HCT116 (cell line): ENCODE data around the gene ARHGEF11. TPM values are rescaled to one million over a fixed set of nuclear protein-coding genes. Genes with fewer than 3 reads are reported as not detected.
"Not testable (repeated sequence)": the region's sequence is repeated elsewhere in the genome, so short reads cannot be mapped to it uniquely, and the experiment has no call there.

Source experiments
- ATAC-seq: fragments of 200-7000 bp; cut with Tn5 transposase; 2 replicates; pipeline ENCODE4 v1.9.1; 2020; ENCODE audit warnings: mild to moderate bottlenecking, moderate library complexity
- BruUV-seq: library from RNA; stranded (reverse); fragments of 400-500 nt; replicated peaks from 2 replicates; lab custom pipeline; 2021; lab: Mats Ljungman, UMichigan
- CTCF ChIA-PET: fragments of 300-600 bp; sonication (Branson Sonifier 250); formaldehyde crosslinking; loops from one replicate; lab custom pipeline; 2021; ENCODE audit warnings: antibody characterized with exemption; lab: Charles Lee
- POLR2A ChIA-PET: fragments of 300-600, 350-600 bp; sonication (Branson Sonifier 250); formaldehyde crosslinking; loops from one replicate; lab custom pipeline; 2021; ENCODE audit warnings: antibody characterized with exemption; lab: Charles Lee
- RAD21 ChIA-PET, 2 experiments: fragments of 300-600 bp; sonication (Branson Sonifier 250); formaldehyde crosslinking; loops; one replicate each; lab custom pipeline; 2023; ENCODE audit warnings: low total read pairs in 2 of 2; ENCODE audit not compliant: uncharacterized antibody in 2 of 2, unreplicated experiment in 2 of 2, low non-redundant PET in 1 of 2; lab: Charles Lee
- DNase-seq: peaks from one replicate; pipeline ENCODE4 v3.0.0-alpha.2; 2010; ENCODE audit warnings: low read depth, low spot score
- H2AFZ ChIP-seq: fragments of 200-600 bp; shearing (Covaris generic), sonication (generic); 2 replicates; pipeline ENCODE4 v1.6.1; 2017; ENCODE audit warnings: low read depth, mixed run types, mixed read lengths, antibody characterized with exemption, low read length; ENCODE audit not compliant: poor library complexity, severe bottlenecking
- H3K27ac ChIP-seq: 2 replicates; pipeline ENCODE4 v1.5.1; 2012; ENCODE audit warnings: low read depth, low read length
- H3K27me3 ChIP-seq: fragments of 200-600 bp; sonication (generic); 2 replicates; pipeline ENCODE4 v1.6.1; 2016; ENCODE audit warnings: mixed run types, low read length, mixed read lengths; ENCODE audit not compliant: insufficient read depth
- H3K36me3 ChIP-seq, 2 experiments: fragments of 200-500 bp in 1 of 2; fragments of 200-600 bp in 1 of 2; sonication (Bioruptor generic) in 1 of 2; sonication (generic) in 1 of 2; 2 replicates each; pipeline versions ENCODE4 v1.5.1 to v1.6.1; 2014 to 2016; ENCODE audit warnings: low read length in 2 of 2, inconsistent platforms in 1 of 2, mixed read lengths in 1 of 2, mixed run types in 1 of 2; ENCODE audit not compliant: insufficient read depth in 2 of 2, control insufficient read depth in 1 of 2
- H3K4me1 ChIP-seq, 2 experiments: fragments of 200-600 bp in 1 of 2; sonication (generic) in 1 of 2; 2 replicates each; pipeline versions ENCODE4 v1.5.1 to v1.6.1; 2012 to 2017; ENCODE audit warnings: low read length in 2 of 2, inconsistent platforms in 1 of 2, mild to moderate bottlenecking in 1 of 2, mixed read lengths in 1 of 2, mixed run types in 1 of 2, moderate library complexity in 1 of 2; ENCODE audit not compliant: insufficient read depth in 2 of 2, control insufficient read depth in 1 of 2
- H3K4me2 ChIP-seq: fragments of 200-600 bp; sonication (generic); 2 replicates; pipeline ENCODE4 v1.6.1; 2017; ENCODE audit warnings: mixed run types, low read length, mixed read lengths
- H3K4me3 ChIP-seq, 2 experiments: fragments of 200-600 bp in 1 of 2; sonication (generic) in 1 of 2; replicated peaks in 1 of 2; 2 replicates each; pipeline ENCODE4 v1.5.1; 2011 to 2016; ENCODE audit warnings: low read length in 2 of 2, control low read depth in 1 of 2, low read depth in 1 of 2, mild to moderate bottlenecking in 1 of 2, mixed read lengths in 1 of 2, mixed run types in 1 of 2
- H3K79me2 ChIP-seq: fragments of 200-600 bp; sonication (generic); 2 replicates; pipeline ENCODE4 v1.6.1; 2017; ENCODE audit warnings: mild to moderate bottlenecking, mixed run types, low read length, moderate library complexity, mixed read lengths; ENCODE audit not compliant: insufficient read depth
- H3K9ac ChIP-seq: fragments of 200-600 bp; sonication (generic); 2 replicates; pipeline ENCODE4 v1.6.1; 2016; ENCODE audit warnings: low read length, mixed read lengths
- H3K9me2 ChIP-seq: fragments of 200-600 bp; sonication (generic), shearing (Covaris generic); 2 replicates; pipeline ENCODE4 v1.6.1; 2017; ENCODE audit warnings: mixed run types, mild to moderate bottlenecking, moderate library complexity; ENCODE audit not compliant: insufficient read depth
- H3K9me3 ChIP-seq, 2 experiments: fragments of 200-500 bp in 1 of 2; fragments of 200-600 bp in 1 of 2; sonication (Bioruptor generic) in 1 of 2; sonication (generic) in 1 of 2; 2 replicates each; pipeline ENCODE4 v1.6.1; 2014 to 2017; ENCODE audit warnings: low read length in 2 of 2, mixed read lengths in 2 of 2, inconsistent platforms in 1 of 2, low read depth in 1 of 2, mild to moderate bottlenecking in 1 of 2, mixed run types in 1 of 2, moderate library complexity in 1 of 2; ENCODE audit not compliant: control insufficient read depth in 1 of 2, insufficient read depth in 1 of 2
- H4K20me1 ChIP-seq: fragments of 200-600 bp; sonication (generic), shearing (Covaris generic); 2 replicates; pipeline ENCODE4 v1.6.1; 2017; ENCODE audit warnings: mixed run types, mild to moderate bottlenecking, moderate library complexity; ENCODE audit not compliant: insufficient read depth
- CBX3 ChIP-seq: IDR thresholded peaks from 2 replicates; pipeline ENCODE4 v1.6.1; 2012; ENCODE audit warnings: low read depth
- EZH2 ChIP-seq: fragments of 200-600 bp; sonication (generic); IDR thresholded peaks from 2 replicates; pipeline ENCODE4 v1.6.1; 2017; ENCODE audit warnings: antibody characterized with exemption, mixed run types
- SP1 ChIP-seq: IDR thresholded peaks from 2 replicates; pipeline ENCODE4 v1.6.1; 2012; ENCODE audit warnings: low read depth
- YY1 ChIP-seq: IDR thresholded peaks from 2 replicates; pipeline ENCODE4 v1.6.1; 2011; ENCODE audit warnings: low read length, low read depth, moderate library complexity, mild to moderate bottlenecking; ENCODE audit not compliant: insufficient replicate concordance; ENCODE audit errors: extremely low read depth
- ZFX ChIP-seq: fragments of 450-650 bp; IDR thresholded peaks from 2 replicates; pipeline ENCODE4 v1.6.1; 2017
- intact Hi-C: fragments of 100-400 bp; cut with micrococcal nuclease; formaldehyde crosslinking; loops from 2 replicates; pipeline ENCODE4 v1.10.0; 2022
- total RNA-seq: library from RNA; stranded (reverse); gene quantifications from one replicate; pipeline ENCODE4 v1.2.1, GENCODE V29; 2021; ENCODE audit not compliant: unreplicated experiment

ARHGEF11 gene
- total RNA-seq, 1 experiment from 2014 or later = 28.9 TPM

GRCh38 chr1:157055729-157056128 lies 10.2 kb upstream of the ARHGEF11 start:
- BruUV-seq, H3K4me2 ChIP-seq, ATAC-seq, POLR2A ChIA-PET, RAD21 ChIA-PET, H3K9ac ChIP-seq, H3K4me1 ChIP-seq, H3K9me3 ChIP-seq, intact Hi-C loops, H3K27ac ChIP-seq, H3K79me2 ChIP-seq, H3K9me2 ChIP-seq, H3K4me3 ChIP-seq, H4K20me1 ChIP-seq, DNase-seq, H3K27me3 ChIP-seq, CTCF ChIA-PET, H3K36me3 ChIP-seq: not testable (repeated sequence)
- H2AFZ ChIP-seq = peak overlapping the region; percentile 19

- RAD21 ChIA-PET = no interaction called here
- H3K79me2 ChIP-seq = no peaks in the 10 kb centered on the region
- peaks cover 3 to 6% of the 10 kb centered on the region in 2 experiments; a peak in 3 of 4 replicates for H3K4me1 ChIP-seq
- H3K27ac ChIP-seq = no peak overlapping the region
- H4K20me1 ChIP-seq = no peaks in the 10 kb centered on the region
- DNase-seq = no peak
- no peak overlapping the region for H2AFZ ChIP-seq
- H3K27me3 ChIP-seq = no peaks in the 10 kb centered on the region
- H3K9me2 ChIP-seq = no peaks in the 10 kb centered on the region
- ATAC-seq = no peak
- CTCF ChIA-PET = no interaction called here
- H3K9me3 ChIP-seq = no peaks in the 10 kb centered on the region; a peak in 1 of 4 replicates
- POLR2A ChIA-PET = no interaction called here
- no peaks in the 10 kb centered on the region for H3K36me3 ChIP-seq
- H3K9ac ChIP-seq = no peak overlapping the region
- intact Hi-C loops = no loop called here
- no peak overlapping the region for H3K4me2 ChIP-seq
- no peak overlapping the region for H3K4me3 ChIP-seq
- no TSS peak for BruUV-seq
- TF ChIP-seq CBX3 (no peak), EZH2 (no peak), YY1 (no peak), ZFX (no peak), SP1 (no peak)
- TF ChIP-seq, all 23 proteins: peak for 0
These were observed 5.3 kb upstream of the ARHGEF11 start for GRCh38 chr1:157050836-157051235.
